NCI-H345 (cell line): ENCODE measurements around the gene LCN9.
A peak's percentile ranks its signal among the peaks of the same experiment; 100 is the strongest.
"Not testable (repeated sequence)": the region's sequence is repeated elsewhere in the genome, so short reads cannot be mapped to it uniquely, and the experiment has no call there.

Experiments
- DNase-seq: peaks from one replicate; lab custom pipeline; 2025; lab: John Stamatoyannopoulos, UW

LCN9 gene

DNA sequence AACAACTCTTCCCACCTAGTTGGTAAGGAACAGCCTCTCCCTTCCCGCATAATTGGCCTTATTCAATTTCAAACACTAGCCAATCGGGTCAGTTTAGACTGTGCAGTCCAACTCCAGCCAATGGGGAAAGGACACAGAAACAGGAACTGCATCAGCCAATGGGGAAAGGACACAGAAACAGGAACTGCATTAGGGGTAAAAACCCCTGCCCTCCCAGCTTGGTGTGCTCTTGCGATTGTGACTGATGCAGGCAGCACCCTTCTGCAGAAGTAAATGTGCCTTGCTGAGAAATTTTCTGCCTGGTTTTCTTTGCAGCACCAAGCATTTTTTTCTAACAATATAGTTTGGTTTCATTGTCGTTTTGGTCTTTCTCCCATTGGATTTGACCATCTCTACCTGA, 15.2 kb upstream of the LCN9 start:
- DNase-seq: no peak

GRCh38 chr9:135648494-135649410, 14.4 kb upstream of the LCN9 start:
- DNase-seq: no peak

DNA sequence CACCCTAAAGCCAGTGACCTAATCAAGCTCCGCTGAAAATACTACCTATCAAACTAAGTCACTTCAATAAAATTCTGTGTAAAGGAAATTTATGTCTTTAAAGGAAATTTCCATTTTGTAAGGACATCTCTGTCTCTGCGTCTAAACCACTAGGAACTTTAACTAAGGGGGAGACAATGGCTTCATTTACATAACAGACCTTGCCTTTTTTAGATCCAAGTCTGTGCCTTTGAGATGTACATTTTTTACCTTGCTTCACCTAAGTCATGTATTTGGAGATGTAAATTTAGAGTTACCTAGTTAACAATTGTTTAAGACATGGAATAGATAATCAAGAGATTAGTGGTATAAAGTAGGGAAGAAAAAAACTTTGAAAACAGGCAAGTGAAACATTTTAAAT, 13.6 kb upstream of the LCN9 start:
- DNase-seq: no peak

- no peak for DNase-seq
These were observed 12.7 kb upstream of the LCN9 start for GRCh38 chr9:135650408-135650807.

- DNase-seq: no peak
These were observed 7.8 kb upstream of the LCN9 start for GRCh38 chr9:135655317-135655716.

DNA sequence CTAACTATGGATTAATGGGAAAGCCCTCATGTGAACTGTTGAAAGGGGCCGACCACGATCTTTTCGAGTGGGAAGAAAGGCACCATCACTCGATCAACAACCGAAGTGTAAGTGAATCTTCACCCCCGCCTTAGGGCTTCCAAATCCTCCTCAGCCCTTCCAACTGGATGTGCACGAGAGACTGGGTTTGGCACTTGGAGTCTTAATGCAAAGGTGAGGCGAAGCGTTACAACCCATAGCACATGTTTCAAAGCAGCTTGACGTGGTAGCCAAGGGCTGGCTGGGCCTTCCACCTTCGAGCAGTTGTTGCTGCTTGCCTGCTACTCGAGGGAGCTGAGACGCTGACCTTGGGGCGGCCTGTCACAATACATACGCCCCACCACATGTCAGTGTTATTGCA, 5.7 kb upstream of the LCN9 start:
- DNase-seq: no peak

DNA sequence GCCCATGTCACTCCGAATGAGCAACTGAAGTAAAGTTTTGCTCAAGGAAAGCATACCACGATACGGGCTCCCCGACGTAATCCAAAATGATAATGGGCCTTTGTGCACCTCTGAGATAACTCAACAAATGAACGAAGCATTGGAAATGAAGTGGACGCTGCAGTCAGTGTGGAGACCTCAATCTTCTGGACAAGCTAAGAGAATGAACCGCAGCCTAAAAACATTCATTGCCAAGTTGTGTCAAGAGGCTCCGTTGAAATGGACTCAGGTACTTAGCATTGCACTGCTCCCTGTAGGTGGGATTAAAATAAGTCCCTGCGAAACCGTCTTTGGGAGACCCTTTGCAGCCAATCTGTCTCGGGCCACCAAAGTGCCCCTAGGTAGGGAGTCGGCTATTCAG, 3.9 kb upstream of the LCN9 start:
- no peak for DNase-seq

GRCh38 chr9:135660407-135660806, 2.7 kb upstream of the LCN9 start:
- no peak for DNase-seq

DNA sequence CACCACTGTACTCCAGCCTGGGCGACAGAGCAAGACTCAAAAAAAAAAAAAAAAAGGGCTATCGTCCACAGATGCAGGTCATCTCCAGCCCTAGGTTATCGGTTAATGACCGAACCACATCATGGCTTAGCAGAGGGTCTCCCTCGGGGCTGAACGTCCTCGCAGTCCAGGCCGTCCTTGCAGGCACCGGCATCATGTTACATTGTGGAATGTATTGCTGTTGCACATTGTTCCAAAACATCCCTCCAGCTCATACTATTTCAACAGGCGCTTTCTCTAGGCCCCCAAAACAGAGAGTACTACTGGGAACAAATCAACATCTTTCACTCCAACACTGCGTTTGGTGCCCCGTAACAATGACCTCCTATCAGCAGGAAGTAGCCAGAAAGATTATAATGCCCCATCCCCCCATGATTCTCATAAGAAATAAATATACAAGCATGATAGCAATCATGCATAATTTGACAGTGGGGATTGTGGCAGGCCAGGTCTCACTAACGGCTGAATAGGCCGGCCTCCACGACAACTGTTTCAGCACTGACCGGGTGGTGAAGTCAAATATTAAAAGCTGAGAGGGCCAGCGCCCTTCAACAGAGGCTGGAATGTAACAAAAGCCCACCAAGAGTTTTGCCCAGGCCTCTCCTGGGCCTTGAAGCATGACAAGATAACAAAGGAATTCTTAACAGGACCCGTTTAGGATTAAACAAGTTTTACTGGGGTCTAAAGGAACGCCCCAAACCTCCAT, 1.1 kb upstream of the LCN9 start:
- no peak for DNase-seq

GRCh38 chr9:135663451-135663770, 302 bp downstream of the LCN9 start:
- DNase-seq: no peak

GRCh38 chr9:135663857-135664256, 748 bp downstream of the LCN9 start:
- DNase-seq: no peak

GRCh38 chr9:135664266-135664665, 1.2 kb downstream of the LCN9 start:
- no peak for DNase-seq

GRCh38 chr9:135664801-135665794, 2.0 kb downstream of the LCN9 start:
- DNase-seq: no peak

- no peak for DNase-seq
These were observed 2.7 kb downstream of the LCN9 start for GRCh38 chr9:135665795-135666189.

GRCh38 chr9:135666534-135667462, 3.7 kb downstream of the LCN9 start:
- no peak for DNase-seq

GRCh38 chr9:135667463-135668001, 4.4 kb downstream of the LCN9 start:
- DNase-seq: no peak

- not testable (repeated sequence) for DNase-seq
These were observed 5.9 kb downstream of the LCN9 start for GRCh38 chr9:135669018-135669417.

GRCh38 chr9:135669616-135670285, 6.6 kb downstream of the LCN9 start:
- DNase-seq: no peak

DNA sequence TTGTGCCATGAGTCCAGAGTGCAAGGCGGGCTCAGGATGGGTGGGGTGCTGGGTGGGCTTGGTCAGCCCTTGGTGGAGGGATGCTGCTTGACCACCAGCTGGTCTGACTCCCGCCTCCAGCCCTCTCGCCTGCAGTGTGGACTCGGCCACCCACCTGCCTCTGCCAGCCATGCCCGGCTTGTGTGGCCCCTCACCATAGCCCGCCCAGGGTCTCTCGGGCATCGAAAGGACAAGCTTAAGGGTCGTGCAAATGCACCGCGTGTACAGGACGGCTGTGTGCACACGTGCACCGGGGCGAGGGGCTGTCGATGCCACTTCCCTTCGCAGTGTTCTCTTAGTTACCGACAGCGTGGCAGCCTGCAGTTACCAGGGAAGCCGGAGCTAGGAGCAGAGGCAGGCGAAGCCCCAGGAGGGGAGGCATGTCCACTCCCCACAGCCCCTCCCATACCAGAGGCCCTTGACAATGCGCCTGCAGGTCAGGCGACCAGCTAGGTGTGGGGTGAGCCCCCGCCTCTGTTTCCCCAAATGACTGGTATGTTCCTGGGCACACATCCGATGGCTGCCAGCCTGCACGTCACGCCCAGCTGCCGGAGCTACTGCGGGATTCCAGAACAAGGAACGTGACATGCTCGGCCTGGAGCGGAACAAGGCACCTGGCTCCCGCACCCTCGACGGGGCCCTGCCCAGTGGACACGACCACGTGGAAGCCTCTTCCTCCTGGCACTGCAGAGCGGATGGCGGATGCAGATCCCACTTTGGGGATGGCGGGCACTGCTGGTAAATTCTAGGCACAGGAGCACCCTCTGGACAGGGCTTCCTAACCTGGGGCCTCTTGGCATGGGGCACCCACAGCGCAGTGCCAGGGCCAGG, 7.8 kb downstream of the LCN9 start:
- DNase-seq: peak; percentile 12
